Calu3 (cell line): Measurements from ENCODE around the gene GNB2. TPM values are rescaled to one million over a fixed set of nuclear protein-coding genes. Genes with fewer than 3 reads are reported as not detected.
"Not testable (repeated sequence)": the region's sequence is repeated elsewhere in the genome, so short reads cannot be mapped to it uniquely, and the experiment has no call there.

Source experiments
- BruUV-seq: library from RNA; stranded (reverse); fragments of 400-500 nt; replicated peaks from 2 replicates; lab custom pipeline; 2021; lab: Mats Ljungman, UMichigan
- CTCF ChIA-PET: fragments of 300-600 bp; sonication (Branson Sonifier 250); formaldehyde crosslinking; loops from one replicate; lab custom pipeline; 2022; ENCODE audit warnings: antibody characterized with exemption; lab: Charles Lee
- DNase-seq: peaks from one replicate; pipeline ENCODE4 v3.0.0; 2022
- H3K27ac Mint-ChIP-seq: one replicate; pipeline ENCODE4 v1.8.0; 2022; ENCODE audit warnings: mixed read lengths; ENCODE audit not compliant: unreplicated experiment
- H3K27me3 Mint-ChIP-seq: one replicate; pipeline ENCODE4 v1.8.0; 2022; ENCODE audit warnings: mixed read lengths; ENCODE audit not compliant: unreplicated experiment
- H3K36me3 Mint-ChIP-seq: one replicate; pipeline ENCODE4 v1.8.0; 2022; ENCODE audit warnings: mild to moderate bottlenecking, moderate library complexity, mixed read lengths; ENCODE audit not compliant: insufficient read depth, unreplicated experiment
- H3K4me1 Mint-ChIP-seq: one replicate; pipeline ENCODE4 v1.8.0; 2022; ENCODE audit warnings: mild to moderate bottlenecking, low read depth, mixed read lengths; ENCODE audit not compliant: unreplicated experiment
- H3K4me3 Mint-ChIP-seq: one replicate; pipeline ENCODE4 v1.8.0; 2022; ENCODE audit warnings: mild to moderate bottlenecking, low read depth, moderate library complexity, mixed read lengths; ENCODE audit not compliant: unreplicated experiment
- H3K9me3 Mint-ChIP-seq: one replicate; pipeline ENCODE4 v1.8.0; 2022; ENCODE audit warnings: low read depth, mixed read lengths; ENCODE audit not compliant: unreplicated experiment
- intact Hi-C: fragments of 100-400 bp; cut with micrococcal nuclease; formaldehyde crosslinking; loops from one replicate; pipeline ENCODE4 v1.10.0; 2022; ENCODE audit not compliant: unreplicated experiment
- total RNA-seq: library from RNA; stranded (reverse); gene quantifications from 2 replicates; pipeline ENCODE4 v1.2.3, GENCODE V29; 2022
- TF ChIP-seq, protein P1 (sequence below): fragments of 200-600 bp; IDR thresholded peaks from one replicate; pipeline ENCODE4 v1.8.0; 2022; ENCODE audit warnings: antibody characterized with exemption; ENCODE audit not compliant: unreplicated experiment

GNB2 gene
- total RNA-seq, 1 experiment from 2014 or later: 134 TPM

DNA sequence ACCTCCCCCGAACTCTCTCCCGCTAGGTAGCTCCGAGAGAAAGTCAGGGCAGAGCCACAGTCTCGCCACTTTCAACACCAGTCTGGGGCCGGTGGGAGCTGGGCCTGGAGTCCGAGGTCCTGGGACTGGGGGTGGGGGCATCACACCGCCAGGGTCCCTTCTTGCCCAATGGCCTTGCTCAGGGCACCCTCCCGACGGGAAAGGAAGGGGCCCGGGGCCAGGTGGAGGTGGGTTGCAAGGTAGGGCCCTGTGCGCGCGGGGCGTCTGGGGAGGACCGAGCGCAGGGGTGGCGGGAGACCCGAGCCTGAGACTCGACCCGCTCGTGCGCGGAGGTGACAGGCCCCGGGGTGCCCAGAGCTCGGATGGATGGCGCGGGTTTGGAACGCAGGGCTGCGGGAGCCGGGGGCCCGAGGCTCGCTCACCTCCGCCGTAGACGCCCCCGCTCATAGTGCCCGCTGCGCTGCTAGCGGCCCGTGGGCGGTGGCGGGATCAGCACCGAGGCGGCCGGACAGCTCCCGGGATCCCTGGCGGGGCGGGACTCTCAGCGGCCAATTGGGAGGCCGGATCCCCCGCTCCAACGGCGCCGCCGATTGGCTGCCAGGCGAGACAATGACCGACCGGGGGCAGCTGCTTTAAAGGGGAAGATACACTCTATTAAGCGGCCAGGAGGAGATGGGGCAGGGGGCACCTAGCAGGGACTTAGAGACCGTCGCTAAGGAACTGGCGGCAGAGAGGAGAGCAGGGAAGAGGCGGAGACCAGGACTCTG lies 17.4 kb upstream of the GNB2 start, which contains the start of gene ACTL6B:
TSS of gene ACTL6B (minus strand) at position 541 of the 767 bp plus-strand sequence. CDS start at position 447, 94 bp downstream.
- H3K27me3 Mint-ChIP-seq: peaks cover 26% of the 10 kb centered on the region
- TF ChIP-seq, protein P1, sequence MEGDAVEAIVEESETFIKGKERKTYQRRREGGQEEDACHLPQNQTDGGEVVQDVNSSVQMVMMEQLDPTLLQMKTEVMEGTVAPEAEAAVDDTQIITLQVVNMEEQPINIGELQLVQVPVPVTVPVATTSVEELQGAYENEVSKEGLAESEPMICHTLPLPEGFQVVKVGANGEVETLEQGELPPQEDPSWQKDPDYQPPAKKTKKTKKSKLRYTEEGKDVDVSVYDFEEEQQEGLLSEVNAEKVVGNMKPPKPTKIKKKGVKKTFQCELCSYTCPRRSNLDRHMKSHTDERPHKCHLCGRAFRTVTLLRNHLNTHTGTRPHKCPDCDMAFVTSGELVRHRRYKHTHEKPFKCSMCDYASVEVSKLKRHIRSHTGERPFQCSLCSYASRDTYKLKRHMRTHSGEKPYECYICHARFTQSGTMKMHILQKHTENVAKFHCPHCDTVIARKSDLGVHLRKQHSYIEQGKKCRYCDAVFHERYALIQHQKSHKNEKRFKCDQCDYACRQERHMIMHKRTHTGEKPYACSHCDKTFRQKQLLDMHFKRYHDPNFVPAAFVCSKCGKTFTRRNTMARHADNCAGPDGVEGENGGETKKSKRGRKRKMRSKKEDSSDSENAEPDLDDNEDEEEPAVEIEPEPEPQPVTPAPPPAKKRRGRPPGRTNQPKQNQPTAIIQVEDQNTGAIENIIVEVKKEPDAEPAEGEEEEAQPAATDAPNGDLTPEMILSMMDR: no peak
- no peak within 1 kb of the TSS for H3K4me3 Mint-ChIP-seq
- H3K27ac Mint-ChIP-seq: no peak within 1 kb of the TSS
- H3K36me3 Mint-ChIP-seq: no peaks in the 10 kb centered on the region
- no TSS peak for BruUV-seq
- no peaks in the 10 kb centered on the region for H3K4me1 Mint-ChIP-seq
- H3K9me3 Mint-ChIP-seq: no peaks in the 10 kb centered on the region
- intact Hi-C loops: no loop called here
- CTCF ChIA-PET: no interaction called here
- no peak for DNase-seq

DNA sequence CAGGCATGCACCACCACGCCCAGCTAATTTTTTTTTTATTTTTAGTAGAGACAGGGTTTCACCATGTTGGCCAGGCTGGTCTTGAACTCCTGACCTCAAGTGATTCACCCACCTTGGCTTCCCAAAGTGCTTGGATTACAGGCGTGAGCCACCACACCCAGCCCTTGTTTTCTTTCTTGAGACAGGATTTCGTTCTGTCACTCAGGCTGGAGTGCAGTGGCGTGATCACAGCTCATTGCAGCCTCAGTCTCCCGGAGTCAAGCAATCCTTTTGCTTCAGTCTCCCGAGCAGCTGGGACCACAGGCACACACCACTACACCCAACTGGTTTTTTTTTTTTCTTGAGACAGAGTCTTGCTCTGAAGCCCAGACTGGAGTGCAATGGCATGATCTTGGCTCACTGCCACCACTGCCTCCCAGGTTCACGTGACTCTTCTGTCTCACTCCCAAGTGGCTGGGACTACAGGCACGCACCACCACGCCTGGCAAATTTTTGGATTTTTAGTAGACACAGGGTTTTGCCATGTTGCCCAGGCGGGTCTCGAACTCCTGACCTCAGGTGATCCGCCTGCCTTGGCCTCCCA lies 11.3 kb upstream of the GNB2 start:
- BruUV-seq, H3K4me1 Mint-ChIP-seq, H3K4me3 Mint-ChIP-seq, intact Hi-C loops, DNase-seq, H3K9me3 Mint-ChIP-seq, H3K27ac Mint-ChIP-seq, CTCF ChIA-PET, H3K36me3 Mint-ChIP-seq: not testable (repeated sequence)
- peaks cover 18% of the 10 kb centered on the region for H3K27me3 Mint-ChIP-seq

DNA sequence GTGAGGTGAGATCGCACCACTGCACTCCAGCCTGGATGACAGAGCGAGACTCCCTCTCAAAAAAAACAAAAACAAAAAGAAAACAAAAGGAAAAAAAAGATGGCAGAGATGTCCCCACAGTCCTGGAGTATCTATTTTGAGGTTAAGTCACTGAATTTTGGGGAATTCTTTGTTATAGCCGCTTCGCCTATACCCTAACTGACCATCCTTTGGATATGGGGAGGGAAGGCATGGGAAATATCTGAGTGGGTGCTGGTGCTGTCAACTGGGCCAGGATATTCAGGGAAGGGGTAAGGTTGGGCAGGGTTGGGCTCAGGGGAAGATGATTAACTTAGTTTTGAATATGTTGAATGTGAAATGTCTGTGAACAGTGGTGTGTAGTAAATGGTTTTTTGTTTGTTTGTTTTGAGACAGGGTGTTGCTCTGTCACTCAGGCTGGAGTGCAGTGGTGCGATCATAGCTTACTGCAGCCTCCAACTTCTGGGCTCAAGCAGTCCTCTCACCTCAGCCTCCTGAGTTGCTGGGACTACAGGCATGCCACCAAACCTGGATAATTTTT lies 8.3 kb upstream of the GNB2 start:
- peaks cover 7% of the 10 kb centered on the region for H3K36me3 Mint-ChIP-seq
- H3K27ac Mint-ChIP-seq: no peak overlapping the region
- H3K4me1 Mint-ChIP-seq: no peaks in the 10 kb centered on the region
- no peak overlapping the region for H3K4me3 Mint-ChIP-seq
- no peak for DNase-seq
- TF ChIP-seq, protein P1: no peak
- peaks cover 31% of the 10 kb centered on the region for H3K27me3 Mint-ChIP-seq
- no peaks in the 10 kb centered on the region for H3K9me3 Mint-ChIP-seq
- CTCF ChIA-PET: no interaction called here
- intact Hi-C loops: no loop called here
- no TSS peak for BruUV-seq

DNA sequence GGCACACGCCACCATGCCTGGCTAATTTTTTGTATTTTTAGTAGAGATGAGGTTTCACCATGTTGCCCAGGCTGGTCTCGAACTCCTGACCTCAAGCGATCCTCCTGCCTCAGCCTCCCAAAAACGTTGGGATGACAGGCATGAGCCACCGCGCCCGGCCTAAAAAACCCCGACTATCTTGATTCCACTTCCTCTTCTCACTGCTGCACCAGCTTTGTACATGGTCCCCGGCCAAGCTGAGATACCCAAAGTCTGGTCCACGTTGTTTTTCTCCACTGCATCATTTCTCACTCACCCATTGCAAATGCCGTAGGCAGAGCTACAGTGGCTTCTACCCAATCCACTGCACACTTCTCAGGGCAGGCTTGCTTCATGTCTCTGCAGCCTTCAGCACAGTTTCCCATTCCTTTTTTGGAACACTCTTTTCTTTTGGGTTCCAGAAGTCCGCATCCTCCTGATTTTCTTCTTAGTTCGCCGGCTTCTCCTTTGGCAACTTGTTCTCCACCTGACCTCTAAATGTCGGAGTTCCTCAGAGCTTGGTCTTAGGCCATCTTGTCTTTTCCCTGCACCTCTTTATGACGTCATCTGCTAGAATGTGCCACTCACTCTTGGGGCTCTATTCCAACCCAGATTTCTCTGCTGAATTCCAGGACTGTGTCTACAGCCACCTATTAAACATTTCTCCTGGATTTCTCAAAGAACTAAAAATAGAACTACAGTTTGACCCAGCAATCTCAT lies 6.0 kb upstream of the GNB2 start:
- CTCF ChIA-PET: no interaction called here
- Mint-ChIP-seq H3K9me3 (no peaks in the 10 kb centered on the region), H3K4me1 (no peaks in the 10 kb centered on the region), H3K4me3 (no peak overlapping the region), H3K36me3 (peaks cover 7% of the 10 kb centered on the region), H3K27me3 (peaks cover 44% of the 10 kb centered on the region), H3K27ac (no peak overlapping the region)
- TF ChIP-seq, protein P1: no peak
- no TSS peak for BruUV-seq
- no peak for DNase-seq
- intact Hi-C loops: no loop called here
